ENCODE measurements around the gene PCDHA8.

The PCDHA8 gene

GRCh38 chr5:140855772-140856674, 15.0 kb downstream of the PCDHA8 start, which contains the start of gene PCDHA10:
Gene PCDHA10 (plus strand): TSS chr5:140855897. CDS start chr5:140856049, 152 bp downstream.
- Histone ChIP-seq H3K9ac (peak within 1 kb of the TSS; percentile 23), H3K9me3 (ENCODE audit: control insufficient read depth, low read length) (no peaks in the 10 kb centered on the region), H3K4me1 (no peaks in the 10 kb centered on the region), H3K36me3 (ENCODE audit: control insufficient read depth, insufficient read depth, low read length) (no peaks in the 10 kb centered on the region), H3K4me3 (ENCODE audit: low read depth, low read length) (peak within 1 kb of the TSS; percentile 51), H3K4me2 (ENCODE audit: low read length) (peak within 1 kb of the TSS; percentile 65), H3K27me3 (ENCODE audit: control insufficient read depth, insufficient read depth, low read length) (no peaks in the 10 kb centered on the region), H2AFZ (peak within 1 kb of the TSS; percentile 72), H3K79me2 (peaks cover 3% of the 10 kb centered on the region), H3K27ac (peak within 1 kb of the TSS; percentile 96)
- TF ChIP-seq, protein P1, sequence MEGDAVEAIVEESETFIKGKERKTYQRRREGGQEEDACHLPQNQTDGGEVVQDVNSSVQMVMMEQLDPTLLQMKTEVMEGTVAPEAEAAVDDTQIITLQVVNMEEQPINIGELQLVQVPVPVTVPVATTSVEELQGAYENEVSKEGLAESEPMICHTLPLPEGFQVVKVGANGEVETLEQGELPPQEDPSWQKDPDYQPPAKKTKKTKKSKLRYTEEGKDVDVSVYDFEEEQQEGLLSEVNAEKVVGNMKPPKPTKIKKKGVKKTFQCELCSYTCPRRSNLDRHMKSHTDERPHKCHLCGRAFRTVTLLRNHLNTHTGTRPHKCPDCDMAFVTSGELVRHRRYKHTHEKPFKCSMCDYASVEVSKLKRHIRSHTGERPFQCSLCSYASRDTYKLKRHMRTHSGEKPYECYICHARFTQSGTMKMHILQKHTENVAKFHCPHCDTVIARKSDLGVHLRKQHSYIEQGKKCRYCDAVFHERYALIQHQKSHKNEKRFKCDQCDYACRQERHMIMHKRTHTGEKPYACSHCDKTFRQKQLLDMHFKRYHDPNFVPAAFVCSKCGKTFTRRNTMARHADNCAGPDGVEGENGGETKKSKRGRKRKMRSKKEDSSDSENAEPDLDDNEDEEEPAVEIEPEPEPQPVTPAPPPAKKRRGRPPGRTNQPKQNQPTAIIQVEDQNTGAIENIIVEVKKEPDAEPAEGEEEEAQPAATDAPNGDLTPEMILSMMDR (IDR thresholded peaks at IDR 0.05), result peak; percentile 52

DNA sequence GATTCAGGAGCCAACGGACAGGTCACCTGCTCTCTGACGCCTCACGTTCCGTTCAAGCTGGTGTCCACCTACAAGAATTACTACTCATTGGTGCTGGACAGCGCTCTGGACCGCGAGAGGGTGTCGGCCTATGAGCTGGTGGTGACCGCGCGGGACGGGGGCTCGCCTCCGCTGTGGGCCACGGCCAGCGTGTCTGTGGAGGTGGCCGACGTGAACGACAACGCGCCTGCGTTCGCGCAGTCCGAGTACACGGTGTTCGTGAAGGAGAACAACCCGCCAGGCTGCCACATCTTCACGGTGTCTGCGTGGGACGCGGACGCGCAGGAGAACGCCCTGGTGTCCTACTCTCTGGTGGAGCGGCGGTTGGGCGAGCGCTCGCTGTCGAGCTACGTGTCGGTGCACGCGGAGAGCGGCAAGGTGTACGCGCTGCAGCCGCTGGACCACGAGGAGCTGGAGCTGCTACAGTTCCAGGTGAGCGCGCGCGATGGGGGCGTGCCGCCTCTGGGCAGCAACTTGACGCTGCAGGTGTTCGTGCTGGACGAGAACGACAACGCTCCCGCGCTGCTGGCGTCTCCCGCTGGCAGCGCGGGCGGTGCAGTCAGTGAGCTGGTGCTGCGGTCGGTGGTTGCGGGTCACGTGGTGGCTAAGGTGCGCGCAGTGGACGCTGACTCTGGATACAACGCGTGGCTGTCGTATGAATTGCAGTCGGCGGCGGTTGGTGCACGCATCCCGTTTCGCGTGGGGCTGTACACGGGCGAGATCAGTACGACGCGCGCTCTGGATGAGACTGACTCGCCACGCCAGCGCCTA, 16.4 kb downstream of the PCDHA8 start:
- Histone ChIP-seq H3K27ac (peak overlapping the region; percentile 96), H3K27me3 (ENCODE audit: control insufficient read depth, insufficient read depth, low read length) (no peaks in the 10 kb centered on the region), H3K4me1 (no peaks in the 10 kb centered on the region), H3K9ac (no peak overlapping the region), H3K9me3 (ENCODE audit: control insufficient read depth, low read length) (no peaks in the 10 kb centered on the region), H2AFZ (no peak overlapping the region), H3K79me2 (peaks cover 3% of the 10 kb centered on the region), H3K36me3 (ENCODE audit: control insufficient read depth, insufficient read depth, low read length) (no peaks in the 10 kb centered on the region), H3K4me2 (ENCODE audit: low read length) (peak overlapping the region; percentile 65), H3K4me3 (ENCODE audit: low read depth, low read length) (peak overlapping the region; percentile 51)
- TF ChIP-seq, protein P1 (IDR thresholded peaks at IDR 0.05), result no peak

DNA sequence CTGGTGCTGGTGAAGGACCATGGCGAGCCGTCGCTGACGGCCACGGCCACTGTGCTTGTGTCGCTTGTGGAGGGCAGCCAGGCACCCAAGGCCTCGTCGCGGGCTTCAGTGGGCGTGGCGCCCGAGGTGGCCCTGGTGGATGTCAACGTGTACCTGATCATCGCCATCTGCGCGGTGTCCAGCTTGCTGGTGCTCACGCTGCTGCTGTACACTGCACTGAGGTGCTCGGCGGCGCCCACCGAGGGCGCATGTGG, 16.9 kb downstream of the PCDHA8 start:
- H3K9me3 ChIP-seq (ENCODE audit: control insufficient read depth, low read length), result no peaks in the 10 kb centered on the region
- H3K27ac ChIP-seq, result no peak overlapping the region
- no peaks in the 10 kb centered on the region for H3K36me3 ChIP-seq (ENCODE audit: control insufficient read depth, insufficient read depth, low read length)
- H3K4me3 ChIP-seq (ENCODE audit: low read depth, low read length), result no peak overlapping the region
- H3K9ac ChIP-seq, result no peak overlapping the region
- H3K4me2 ChIP-seq (ENCODE audit: low read length), result no peak overlapping the region
- H3K27me3 ChIP-seq (ENCODE audit: control insufficient read depth, insufficient read depth, low read length), result no peaks in the 10 kb centered on the region
- H3K79me2 ChIP-seq, result peaks cover 3% of the 10 kb centered on the region
- no peaks in the 10 kb centered on the region for H3K4me1 ChIP-seq
- no peak overlapping the region for H2AFZ ChIP-seq
- TF ChIP-seq, protein P1 (IDR thresholded peaks at IDR 0.05), result no peak

DNA sequence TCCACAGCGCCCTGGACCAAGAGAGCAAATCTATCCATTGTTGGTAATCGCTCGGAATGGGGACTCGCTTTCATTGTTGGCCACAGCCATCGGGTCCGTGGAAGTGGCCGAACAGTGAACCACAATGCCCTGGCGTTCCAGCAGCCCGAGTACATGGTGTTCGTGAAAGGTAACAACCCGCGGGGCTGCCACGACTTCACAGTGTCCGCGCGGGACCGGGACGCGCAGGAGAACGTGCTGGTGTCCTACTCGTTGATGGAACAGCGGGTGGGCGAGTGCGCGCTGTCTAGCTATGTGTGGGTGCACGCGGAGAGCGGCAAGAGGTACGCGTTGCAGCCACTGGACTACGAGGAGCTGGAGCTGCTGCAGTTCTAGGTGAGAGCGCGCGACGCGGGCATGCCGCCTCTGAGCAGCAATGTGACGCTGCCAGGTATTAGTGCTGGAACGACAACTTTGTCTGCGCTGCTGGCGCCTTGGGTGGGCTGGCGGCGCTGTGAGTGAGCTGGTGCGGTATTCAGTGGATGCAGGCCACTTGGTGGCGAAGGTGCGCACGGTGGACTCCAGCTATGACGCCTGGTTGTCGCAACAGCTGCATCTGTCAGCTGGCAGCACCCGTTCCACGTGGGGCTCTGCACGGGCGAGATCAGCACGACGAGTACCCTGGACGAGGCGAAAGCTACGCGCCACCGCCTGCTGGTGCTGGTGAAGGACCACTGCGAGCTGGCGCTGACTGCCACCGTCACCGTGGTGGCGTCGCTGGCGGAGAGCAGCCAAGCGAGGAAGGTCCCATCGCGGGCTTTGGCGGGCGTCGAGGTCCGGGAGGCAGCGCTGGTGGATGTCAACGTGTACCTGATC, 21.7 kb downstream of the PCDHA8 start:
- H3K9ac ChIP-seq, result no peak overlapping the region
- no peak overlapping the region for H3K4me3 ChIP-seq (ENCODE audit: low read depth, low read length)
- H3K9me3 ChIP-seq (ENCODE audit: control insufficient read depth, low read length), result no peaks in the 10 kb centered on the region
- no peaks in the 10 kb centered on the region for H3K27me3 ChIP-seq (ENCODE audit: control insufficient read depth, insufficient read depth, low read length)
- no peak overlapping the region for H3K4me2 ChIP-seq (ENCODE audit: low read length)
- no peak overlapping the region for H2AFZ ChIP-seq
- no peaks in the 10 kb centered on the region for H3K36me3 ChIP-seq (ENCODE audit: control insufficient read depth, insufficient read depth, low read length)
- TF ChIP-seq, protein P1 (IDR thresholded peaks at IDR 0.05), result no peak
- peaks cover 3% of the 10 kb centered on the region for H3K79me2 ChIP-seq
- no peak overlapping the region for H3K27ac ChIP-seq
- H3K4me1 ChIP-seq, result no peaks in the 10 kb centered on the region
